HL-60 (cell line): ENCODE results near the gene UFD1.

Experiments used
- DNase-seq, 2 experiments: peaks; one replicate each; pipeline ENCODE4 v3.0.0-alpha.2; 2010 to 2020; ENCODE audit warnings: low read depth in 1 of 2, low spot score in 1 of 2
- H3K27ac ChIP-seq: fragments of 250-450 bp; sonication (Bioruptor Pico); replicated peaks from 2 replicates; pipeline ENCODE4 v1.5.1; 2020; ENCODE audit warnings: mild to moderate bottlenecking, moderate library complexity
- H3K27me3 ChIP-seq: fragments of 250-450 bp; sonication (Bioruptor Pico); 2 replicates; pipeline ENCODE4 v1.5.1; 2021; ENCODE audit warnings: mild to moderate bottlenecking, moderate library complexity; ENCODE audit not compliant: insufficient read depth, poor library complexity, severe bottlenecking
- H3K4me3 ChIP-seq: replicated peaks from 2 replicates; pipeline ENCODE4 v1.5.1; 2011; ENCODE audit warnings: mild to moderate bottlenecking, control low read depth, low read length; ENCODE audit not compliant: insufficient read depth
- CTCF ChIP-seq: IDR thresholded peaks from one replicate; pipeline ENCODE4 v1.5.1; 2011; ENCODE audit warnings: low read length, control low read depth, inconsistent platforms; ENCODE audit not compliant: insufficient read depth
- GABPA ChIP-seq: IDR thresholded peaks from 2 replicates; pipeline ENCODE4 v1.6.1; 2012; ENCODE audit warnings: low read depth
- POLR2AphosphoS5 ChIP-seq: IDR thresholded peaks from 2 replicates; pipeline ENCODE4 v1.6.1; 2012; ENCODE audit warnings: low read depth
- REST ChIP-seq: IDR thresholded peaks from 2 replicates; pipeline ENCODE4 v1.6.1; 2012; ENCODE audit warnings: low read depth; ENCODE audit not compliant: insufficient replicate concordance
- SPI1 ChIP-seq: IDR thresholded peaks from 2 replicates; pipeline ENCODE4 v1.6.1; 2012; ENCODE audit warnings: low read depth, mild to moderate bottlenecking, borderline replicate concordance

UFD1 gene

GRCh38 chr22:19482297-19482696 is 3.3 kb upstream of the UFD1 start:
- Histone ChIP-seq H3K27me3 (no peaks in the 10 kb centered on the region), H3K27ac (no peak overlapping the region), H3K4me3 (no peak overlapping the region)
- no peak for DNase-seq
- TF ChIP-seq SPI1 (no peak), GABPA (no peak), REST (no peak), POLR2AphosphoS5 (no peak), CTCF (no peak)

GRCh38 chr22:19480789-19481188 is 1.8 kb upstream of the UFD1 start:
- TF ChIP-seq GABPA (no peak), REST (no peak), CTCF (no peak), SPI1 (no peak), POLR2AphosphoS5 (no peak)
- Histone ChIP-seq H3K27me3 (no peaks in the 10 kb centered on the region), H3K27ac (peak overlapping the region; percentile 100), H3K4me3 (peak overlapping the region; percentile 100)
- DNase-seq, result no peak

GRCh38 chr22:19480173-19480568 is 1.2 kb upstream of the UFD1 start:
- no peak for TF ChIP-seq POLR2AphosphoS5
- TF ChIP-seq GABPA, result no peak
- TF ChIP-seq SPI1, result no peak
- TF ChIP-seq CTCF, result no peak
- TF ChIP-seq REST, result no peak
- no peak for DNase-seq
- Histone ChIP-seq H3K4me3 (peak overlapping the region; percentile 100), H3K27ac (peak overlapping the region; percentile 100), H3K27me3 (no peaks in the 10 kb centered on the region)
